Activated naive CD4-positive, alpha-beta T cell treated with anti-CD3 and anti-CD28 coated beads, Interleukin-2, amount 50 U/mL, for 24 hours (primary cell): ENCODE measurements around the gene PTPRM.
A peak's percentile ranks its signal among the peaks of the same experiment; 100 is the strongest.

ENCODE experiments used
- H3K27ac Mint-ChIP-seq: one replicate; pipeline ENCODE4 v1.8.0; 2021; ENCODE audit warnings: mild to moderate bottlenecking, mixed read lengths
- H3K27me3 Mint-ChIP-seq: one replicate; pipeline ENCODE4 v1.8.0; 2021; ENCODE audit warnings: mixed read lengths
- H3K36me3 Mint-ChIP-seq: one replicate; pipeline ENCODE4 v1.8.0; 2021; ENCODE audit warnings: mixed read lengths
- H3K4me1 Mint-ChIP-seq: one replicate; pipeline ENCODE4 v1.8.0; 2021; ENCODE audit warnings: mixed read lengths
- H3K4me3 Mint-ChIP-seq: one replicate; pipeline ENCODE4 v1.8.0; 2021; ENCODE audit warnings: mild to moderate bottlenecking, mixed read lengths
- H3K9me3 Mint-ChIP-seq: one replicate; pipeline ENCODE4 v1.8.0; 2021; ENCODE audit warnings: mixed read lengths

The PTPRM gene

DNA sequence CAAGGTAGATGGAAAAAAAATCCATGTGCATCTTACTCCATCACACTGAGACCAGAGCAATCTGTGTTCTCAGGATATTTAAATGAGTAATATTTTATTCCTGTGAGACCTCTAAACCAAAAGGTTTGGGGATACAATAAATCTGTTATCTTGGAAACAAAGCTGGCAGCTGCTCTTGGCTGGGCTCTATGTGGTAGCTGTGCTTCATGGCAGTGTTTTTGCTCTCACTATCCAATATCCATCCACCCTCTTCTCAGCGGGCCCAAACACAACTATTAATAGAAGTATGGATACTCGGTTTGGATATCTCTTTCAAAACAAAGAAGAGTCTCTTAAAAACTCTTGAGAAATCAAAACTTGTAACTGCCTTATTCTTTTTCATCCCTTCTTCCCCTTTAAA, 797.3 kb downstream of the PTPRM start:
- H3K4me1 Mint-ChIP-seq = peaks cover 4% of the 10 kb centered on the region
- no peaks in the 10 kb centered on the region for H3K36me3 Mint-ChIP-seq
- H3K27ac Mint-ChIP-seq = no peak overlapping the region
- H3K4me3 Mint-ChIP-seq = no peak overlapping the region
- H3K9me3 Mint-ChIP-seq = no peaks in the 10 kb centered on the region
- H3K27me3 Mint-ChIP-seq = peaks cover 19% of the 10 kb centered on the region

DNA sequence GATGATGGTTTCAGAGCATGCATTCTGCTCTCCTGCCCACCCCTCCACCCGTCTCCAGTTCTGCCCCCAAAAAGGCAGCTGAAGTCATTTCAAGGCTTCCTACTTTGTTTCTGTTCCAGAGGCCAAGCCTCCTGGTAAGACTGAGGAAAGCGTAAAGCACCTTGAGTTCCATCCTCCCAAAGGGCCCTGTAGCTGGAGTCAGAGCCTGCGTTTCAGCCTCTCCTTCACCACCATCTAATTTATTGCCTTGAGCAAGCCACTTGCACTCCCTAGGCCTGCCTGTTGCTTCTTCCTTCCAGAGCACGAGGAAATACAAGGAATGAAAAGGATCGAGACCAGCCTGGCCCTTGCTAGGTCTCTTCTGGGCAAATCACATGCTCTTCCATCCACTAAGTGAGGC, 797.9 kb downstream of the PTPRM start:
- no peaks in the 10 kb centered on the region for H3K9me3 Mint-ChIP-seq
- no peak overlapping the region for H3K4me3 Mint-ChIP-seq
- peaks cover 19% of the 10 kb centered on the region for H3K27me3 Mint-ChIP-seq
- H3K4me1 Mint-ChIP-seq = peaks cover 4% of the 10 kb centered on the region
- H3K36me3 Mint-ChIP-seq = no peaks in the 10 kb centered on the region
- H3K27ac Mint-ChIP-seq = no peak overlapping the region

DNA sequence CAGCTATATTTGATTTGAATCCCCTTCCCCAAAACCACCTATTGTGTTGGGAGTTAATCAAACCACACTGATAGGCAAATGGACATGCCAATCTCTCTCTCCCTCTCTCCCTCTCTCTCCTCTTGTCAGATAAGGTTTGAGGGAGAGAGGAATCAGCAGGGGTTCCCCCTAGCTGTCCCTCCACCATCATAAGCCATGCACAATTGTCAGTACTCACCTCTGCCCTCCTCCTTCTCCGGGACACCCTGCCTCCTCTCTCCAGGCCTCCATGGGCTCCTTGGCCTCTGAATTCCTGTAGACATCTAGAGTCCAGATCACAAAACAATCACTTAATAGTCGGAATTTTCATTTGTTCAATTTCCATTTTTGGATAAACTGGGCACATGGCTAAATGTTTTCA, 798.4 kb downstream of the PTPRM start:
- no peaks in the 10 kb centered on the region for H3K9me3 Mint-ChIP-seq
- H3K4me1 Mint-ChIP-seq = peaks cover 4% of the 10 kb centered on the region
- H3K36me3 Mint-ChIP-seq = no peaks in the 10 kb centered on the region
- peaks cover 20% of the 10 kb centered on the region for H3K27me3 Mint-ChIP-seq
- H3K27ac Mint-ChIP-seq = no peak overlapping the region
- no peak overlapping the region for H3K4me3 Mint-ChIP-seq

DNA sequence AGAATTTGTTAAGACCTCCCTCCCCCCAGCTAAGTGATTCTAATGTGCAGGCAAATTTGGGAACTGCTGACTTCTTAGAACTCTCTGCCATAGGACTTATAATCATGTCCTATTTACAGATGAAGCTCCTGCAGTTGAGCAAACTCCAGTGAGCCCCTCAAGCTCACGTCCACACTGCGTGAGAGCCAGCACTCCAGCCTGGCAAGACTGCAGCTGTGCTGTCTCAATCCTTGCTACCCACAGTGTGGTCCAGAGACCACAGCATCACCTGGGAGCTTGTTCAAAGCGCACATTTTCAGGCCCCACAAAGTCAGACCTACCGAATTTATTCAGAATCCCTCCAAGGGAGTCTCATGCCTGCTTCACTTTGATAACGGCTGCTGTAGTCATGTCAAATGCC, 799.0 kb downstream of the PTPRM start:
- peaks cover 22% of the 10 kb centered on the region for H3K27me3 Mint-ChIP-seq
- no peaks in the 10 kb centered on the region for H3K9me3 Mint-ChIP-seq
- H3K4me3 Mint-ChIP-seq = no peak overlapping the region
- H3K27ac Mint-ChIP-seq = no peak overlapping the region
- no peaks in the 10 kb centered on the region for H3K36me3 Mint-ChIP-seq
- peaks cover 4% of the 10 kb centered on the region for H3K4me1 Mint-ChIP-seq

DNA sequence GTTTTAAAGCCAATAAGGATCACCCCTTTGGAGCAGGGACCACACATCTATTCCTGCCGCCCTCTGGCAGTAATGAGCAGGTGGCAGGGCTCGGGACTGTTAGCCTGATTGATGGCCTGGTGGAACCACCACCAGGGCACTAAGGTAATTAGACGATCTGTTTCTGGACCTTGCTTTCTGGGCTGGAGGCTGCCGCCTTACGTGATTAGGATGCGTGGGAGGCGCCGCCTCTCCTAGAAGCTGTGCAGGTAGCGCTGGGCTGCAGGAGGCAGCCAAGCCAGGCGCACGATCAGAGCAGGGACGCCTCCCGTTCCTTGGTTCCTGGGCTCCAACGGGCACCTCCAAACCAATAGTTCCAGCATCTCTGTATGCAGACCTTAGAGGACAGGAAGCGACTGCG, 799.5 kb downstream of the PTPRM start:
- Mint-ChIP-seq H3K4me3 (no peak overlapping the region), H3K27ac (no peak overlapping the region), H3K4me1 (peaks cover 4% of the 10 kb centered on the region), H3K27me3 (peaks cover 22% of the 10 kb centered on the region), H3K36me3 (no peaks in the 10 kb centered on the region), H3K9me3 (no peaks in the 10 kb centered on the region)

DNA sequence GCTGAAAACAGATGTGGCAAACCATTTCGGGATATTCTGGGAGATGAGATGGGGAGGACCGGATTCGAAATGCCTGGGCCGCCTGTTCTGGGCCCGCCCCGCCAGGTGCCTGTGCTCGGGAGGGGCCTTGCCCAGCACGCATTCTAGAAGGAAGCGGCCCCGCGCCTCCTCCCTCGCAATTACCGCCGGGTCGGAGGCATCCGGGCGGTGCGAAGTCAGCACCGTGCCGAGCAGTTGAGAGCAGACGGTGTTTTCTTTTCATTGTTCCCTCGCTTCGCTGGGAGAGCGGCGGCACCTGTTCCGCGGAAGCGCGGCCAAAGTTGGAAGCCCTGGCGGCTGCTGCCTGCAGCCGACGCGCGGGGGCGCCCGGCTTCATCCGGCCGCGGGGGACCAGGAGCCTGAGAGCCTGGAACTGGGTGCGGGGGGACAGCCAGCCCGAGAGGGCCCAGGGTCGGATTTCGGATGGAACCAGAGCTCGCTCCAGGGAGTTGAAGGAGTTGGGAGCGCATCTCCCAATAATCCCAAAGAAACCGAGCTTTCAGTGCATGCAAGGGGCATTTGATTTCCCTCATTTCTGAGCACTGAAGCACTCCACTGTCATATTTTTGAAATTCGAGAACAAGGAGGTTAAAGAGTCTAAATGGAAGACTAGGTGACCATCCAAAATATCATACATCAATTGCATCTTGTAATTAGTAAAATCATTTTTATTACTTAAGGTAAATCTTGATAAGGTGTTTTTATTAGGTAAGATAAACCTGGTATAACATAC, 800.3 kb downstream of the PTPRM start:
- Mint-ChIP-seq H3K27ac (no peak overlapping the region), H3K4me1 (peaks cover 4% of the 10 kb centered on the region), H3K36me3 (no peaks in the 10 kb centered on the region), H3K27me3 (peaks cover 22% of the 10 kb centered on the region), H3K9me3 (no peaks in the 10 kb centered on the region), H3K4me3 (peak overlapping the region; percentile 43)

DNA sequence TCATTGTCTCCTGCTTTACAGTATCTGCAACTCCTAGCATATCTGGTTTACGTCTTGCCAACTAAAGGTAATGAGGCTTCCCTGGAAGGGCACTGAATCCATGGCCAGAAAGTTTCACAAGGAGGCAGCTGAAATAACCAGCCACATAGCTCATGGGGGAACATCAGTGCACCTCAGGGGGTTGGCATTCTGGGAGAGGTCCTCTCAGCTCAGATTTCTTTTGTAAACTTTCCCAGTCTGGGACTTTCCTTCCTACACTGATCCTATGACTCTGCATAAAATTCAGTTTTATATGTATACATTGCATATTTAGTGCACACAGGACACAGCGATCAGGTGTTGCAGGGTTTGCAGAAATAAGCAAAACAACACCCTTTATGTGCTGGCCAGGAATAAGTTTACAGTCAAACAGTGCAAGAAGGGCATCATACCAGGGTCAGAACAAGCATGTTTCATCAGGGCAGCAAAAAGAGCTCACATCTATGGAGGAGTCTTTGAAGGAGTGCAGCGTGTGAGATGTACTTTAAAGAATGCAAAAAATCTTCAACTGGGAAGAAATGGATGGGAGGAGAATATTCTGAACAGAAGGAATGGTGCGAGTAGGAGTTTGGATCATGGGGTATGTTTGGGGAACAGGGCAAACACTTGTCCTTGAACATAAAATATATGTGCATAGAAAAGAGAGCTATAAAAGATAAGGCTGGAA, 801.5 kb downstream of the PTPRM start:
- H3K9me3 Mint-ChIP-seq = no peaks in the 10 kb centered on the region
- H3K27ac Mint-ChIP-seq = no peak overlapping the region
- no peaks in the 10 kb centered on the region for H3K36me3 Mint-ChIP-seq
- peaks cover 4% of the 10 kb centered on the region for H3K4me1 Mint-ChIP-seq
- no peak overlapping the region for H3K4me3 Mint-ChIP-seq
- peaks cover 22% of the 10 kb centered on the region for H3K27me3 Mint-ChIP-seq

DNA sequence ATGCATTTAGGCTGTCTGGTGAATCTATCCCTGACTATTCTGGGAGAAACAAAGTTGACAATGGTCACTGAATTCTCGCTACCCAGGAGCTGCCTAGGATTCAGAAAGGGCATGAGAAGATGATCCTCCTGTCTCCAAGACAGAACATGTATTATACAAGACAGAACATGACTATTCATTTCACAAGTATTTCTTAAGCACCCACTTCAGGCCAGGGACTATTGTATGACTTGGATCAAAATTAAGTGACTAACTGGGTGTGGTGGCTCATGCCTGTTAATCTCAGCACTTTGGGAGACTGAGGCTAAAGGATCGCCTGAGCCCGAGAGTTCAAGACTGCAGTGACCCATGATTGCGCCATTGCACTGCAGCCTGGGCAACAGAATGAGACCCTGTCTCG, 806.4 kb downstream of the PTPRM start:
- Mint-ChIP-seq H3K9me3 (no peaks in the 10 kb centered on the region), H3K27me3 (peaks cover 8% of the 10 kb centered on the region), H3K4me3 (no peak overlapping the region), H3K36me3 (no peaks in the 10 kb centered on the region), H3K27ac (no peak overlapping the region), H3K4me1 (no peaks in the 10 kb centered on the region)

DNA sequence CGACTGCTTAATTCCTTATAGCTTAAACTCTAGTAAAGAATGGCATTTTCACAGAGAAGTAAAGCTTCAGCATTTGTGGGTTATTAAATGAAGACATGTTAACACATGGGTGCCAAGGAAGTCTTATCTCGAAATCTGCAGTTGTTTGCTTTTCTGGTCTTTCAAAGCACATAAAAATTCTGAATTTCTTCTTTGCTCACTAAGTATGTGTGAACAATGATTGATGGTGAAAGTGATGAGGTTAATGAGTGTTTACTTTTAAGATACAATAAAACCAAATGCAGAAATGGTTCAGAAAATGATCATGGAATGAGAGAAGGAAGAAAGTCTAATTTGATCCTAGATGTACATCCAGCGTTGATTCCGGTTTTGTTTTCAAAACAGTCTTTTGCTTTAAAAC, 807.6 kb downstream of the PTPRM start:
- no peak overlapping the region for H3K4me3 Mint-ChIP-seq
- H3K27ac Mint-ChIP-seq = no peak overlapping the region
- no peaks in the 10 kb centered on the region for H3K4me1 Mint-ChIP-seq
- no peaks in the 10 kb centered on the region for H3K9me3 Mint-ChIP-seq
- H3K27me3 Mint-ChIP-seq = peaks cover 5% of the 10 kb centered on the region
- no peaks in the 10 kb centered on the region for H3K36me3 Mint-ChIP-seq

DNA sequence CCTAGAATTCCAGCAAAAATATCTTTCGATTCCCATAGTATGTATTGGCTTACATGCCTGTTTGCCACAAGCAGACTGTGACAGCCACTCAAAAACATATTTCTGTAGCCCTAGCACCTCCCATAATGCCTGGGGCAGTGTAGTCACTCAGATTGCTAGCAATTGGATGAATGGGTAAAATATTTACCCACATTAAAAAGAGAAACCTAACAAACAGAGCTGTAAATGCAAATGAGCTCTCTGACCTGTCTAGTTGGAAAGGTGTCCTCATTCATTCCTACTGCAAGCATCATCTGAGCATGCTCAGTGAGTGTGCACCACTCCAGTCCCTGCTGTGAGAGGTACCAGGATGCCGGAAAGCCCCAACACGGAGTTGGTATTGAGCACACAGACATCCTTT, 808.1 kb downstream of the PTPRM start:
- Mint-ChIP-seq H3K4me3 (no peak overlapping the region), H3K4me1 (no peaks in the 10 kb centered on the region), H3K27me3 (peaks cover 5% of the 10 kb centered on the region), H3K27ac (no peak overlapping the region), H3K36me3 (no peaks in the 10 kb centered on the region), H3K9me3 (no peaks in the 10 kb centered on the region)

DNA sequence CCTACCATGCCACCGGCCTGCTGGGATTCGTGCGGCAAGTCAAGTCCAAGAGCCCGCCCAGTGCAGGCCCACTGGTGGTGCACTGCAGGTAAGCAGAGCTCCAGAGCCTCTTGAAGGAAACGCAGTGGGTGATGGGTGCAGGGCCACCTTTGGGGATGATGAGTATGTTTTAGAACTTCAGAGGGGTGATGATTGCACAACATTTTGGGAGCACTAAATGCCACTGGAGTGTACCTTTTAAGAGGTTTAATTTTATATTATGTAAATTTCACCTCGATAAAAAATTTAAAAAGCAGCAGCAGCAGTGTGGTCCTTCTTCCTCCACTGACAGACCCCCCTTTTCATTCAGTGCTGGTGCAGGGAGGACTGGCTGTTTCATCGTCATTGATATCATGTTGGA, 809.0 kb downstream of the PTPRM start:
- Mint-ChIP-seq H3K4me3 (no peak overlapping the region), H3K9me3 (no peaks in the 10 kb centered on the region), H3K4me1 (no peaks in the 10 kb centered on the region), H3K36me3 (no peaks in the 10 kb centered on the region), H3K27me3 (peaks cover 2% of the 10 kb centered on the region), H3K27ac (no peak overlapping the region)

DNA sequence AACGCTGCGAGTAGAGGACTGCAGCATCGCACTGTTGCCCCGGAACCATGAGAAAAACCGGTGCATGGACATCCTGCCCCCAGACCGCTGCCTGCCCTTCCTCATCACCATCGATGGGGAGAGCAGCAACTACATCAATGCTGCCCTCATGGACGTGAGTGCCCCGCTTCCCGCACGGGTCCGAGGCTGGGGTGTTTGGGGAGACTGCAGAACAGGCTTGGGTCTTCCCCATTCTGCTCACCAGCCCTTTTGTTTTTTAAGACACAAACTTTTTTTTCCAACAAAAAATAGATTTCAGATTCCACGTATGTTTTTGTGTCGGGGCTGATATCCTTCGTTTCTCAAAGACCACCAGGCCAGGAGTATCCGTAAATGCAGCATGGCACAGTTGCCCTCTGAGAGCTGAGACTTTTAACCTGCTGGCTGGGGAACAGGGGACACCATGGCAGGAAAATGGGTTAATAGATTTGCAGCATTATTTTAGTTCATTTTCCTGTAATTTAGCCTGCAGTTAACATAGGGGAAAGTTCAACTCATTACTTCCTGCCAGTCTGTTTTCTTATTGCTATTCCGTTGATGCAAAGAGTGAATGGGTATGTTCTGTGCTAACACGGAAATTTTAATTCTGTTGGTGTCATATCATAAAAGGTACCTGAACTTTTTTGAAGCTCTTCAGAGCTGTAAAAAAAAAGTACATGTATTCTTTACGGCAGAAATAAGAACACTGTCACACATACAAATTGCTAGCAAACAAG, 812.2 kb downstream of the PTPRM start:
- no peak overlapping the region for H3K27ac Mint-ChIP-seq

DNA sequence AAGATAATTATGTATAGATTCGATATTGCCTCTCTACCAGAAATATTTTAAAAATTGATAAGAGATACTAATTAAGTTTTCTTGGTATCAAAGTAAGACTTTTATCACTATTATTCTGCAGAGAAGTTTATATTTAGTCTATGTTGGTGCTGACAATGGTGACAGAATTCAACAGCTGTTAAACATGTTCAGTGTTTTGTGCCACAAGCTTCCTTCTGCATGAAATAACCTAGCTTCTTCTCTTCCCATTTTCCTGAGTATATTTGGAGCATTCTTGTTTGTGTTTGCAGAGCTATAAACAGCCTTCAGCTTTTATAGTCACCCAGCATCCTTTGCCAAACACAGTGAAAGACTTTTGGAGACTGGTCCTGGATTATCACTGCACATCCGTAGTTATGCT, 812.9 kb downstream of the PTPRM start:
- Mint-ChIP-seq H3K9me3 (no peaks in the 10 kb centered on the region), H3K4me3 (no peak overlapping the region), H3K4me1 (no peaks in the 10 kb centered on the region), H3K27ac (no peak overlapping the region), H3K36me3 (no peaks in the 10 kb centered on the region), H3K27me3 (no peaks in the 10 kb centered on the region)

More for the DNA sequence above, 812.2 kb downstream of the PTPRM start:
- Mint-ChIP-seq H3K9me3 (no peaks in the 10 kb centered on the region), H3K4me1 (no peaks in the 10 kb centered on the region), H3K27me3 (peaks cover 2% of the 10 kb centered on the region), H3K4me3 (no peak overlapping the region), H3K36me3 (no peaks in the 10 kb centered on the region)

DNA sequence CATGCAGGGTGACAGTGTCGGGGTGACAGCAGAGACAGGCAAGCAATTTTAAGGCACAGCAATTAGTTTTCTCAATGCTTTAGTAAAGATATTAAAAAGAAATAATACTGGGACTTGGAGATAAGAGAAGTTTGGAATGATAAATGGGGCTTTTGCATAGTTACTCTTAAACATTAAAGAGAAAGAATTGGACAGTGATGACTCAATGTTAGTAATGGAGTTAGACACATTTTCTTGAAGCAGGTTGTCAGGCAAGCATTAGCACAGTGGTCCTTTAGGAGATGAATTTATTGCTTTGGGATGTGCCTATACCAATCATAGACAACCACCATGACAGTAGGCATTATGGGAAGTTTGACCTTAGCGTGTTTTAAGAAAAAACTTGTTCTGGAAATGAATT, 813.8 kb downstream of the PTPRM start:
- Mint-ChIP-seq H3K36me3 (no peaks in the 10 kb centered on the region), H3K4me1 (no peaks in the 10 kb centered on the region)

DNA sequence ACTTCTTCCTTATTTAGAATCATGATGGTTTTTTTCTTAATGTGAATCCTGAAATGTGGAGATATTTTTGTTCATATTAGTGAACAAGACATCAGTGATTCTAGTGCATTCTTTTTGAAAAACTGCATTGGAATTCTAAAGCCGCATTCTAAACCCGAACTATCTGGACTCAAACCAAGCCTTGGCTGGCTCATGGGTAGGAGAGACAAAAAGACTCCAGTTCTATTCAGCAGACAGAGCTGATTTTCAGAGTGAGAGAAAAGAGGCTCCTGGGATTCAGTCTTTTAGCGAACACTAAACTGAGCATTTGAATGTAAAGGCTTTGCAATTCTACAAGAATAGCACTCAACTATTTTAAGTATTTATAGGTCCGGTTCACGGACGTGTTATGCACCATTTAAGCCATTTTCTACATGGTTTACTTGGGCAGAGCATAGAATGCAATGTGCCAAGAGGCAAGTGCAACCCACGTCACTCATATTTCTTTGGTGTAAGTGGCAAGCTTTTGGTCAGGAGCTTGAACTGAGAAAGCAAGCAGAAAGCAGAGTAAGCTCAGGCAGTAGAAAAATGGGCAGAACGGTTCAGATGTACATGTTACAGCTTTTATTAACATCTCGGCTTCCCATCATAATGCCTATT, 814.8 kb downstream of the PTPRM start:
- no peaks in the 10 kb centered on the region for H3K27me3 Mint-ChIP-seq
- no peaks in the 10 kb centered on the region for H3K9me3 Mint-ChIP-seq
- H3K4me3 Mint-ChIP-seq = no peak overlapping the region

More for the DNA sequence above, 813.8 kb downstream of the PTPRM start:
- no peaks in the 10 kb centered on the region for H3K9me3 Mint-ChIP-seq
- no peak overlapping the region for H3K4me3 Mint-ChIP-seq
- no peaks in the 10 kb centered on the region for H3K27me3 Mint-ChIP-seq
- no peak overlapping the region for H3K27ac Mint-ChIP-seq

More for the DNA sequence above, 814.8 kb downstream of the PTPRM start:
- no peak overlapping the region for H3K27ac Mint-ChIP-seq
- H3K4me1 Mint-ChIP-seq = no peaks in the 10 kb centered on the region
- no peaks in the 10 kb centered on the region for H3K36me3 Mint-ChIP-seq
